ENCODE data around the gene APBA2. TPM values are rescaled to one million over a fixed set of nuclear protein-coding genes. Genes with fewer than 3 reads are reported as not detected.

APBA2 gene
- total RNA-seq, 1 donor from 2014 or later = 4.2 TPM

- no peaks in the 10 kb centered on the region for H3K36me3 ChIP-seq (ENCODE audit: control insufficient read depth in 3 of 3, insufficient read depth in 3 of 3, low read length in 3 of 3)
- peaks cover 8 to 25% (median 9%) of the 10 kb centered on the region in 3 donors for H3K27me3 ChIP-seq (ENCODE audit: control insufficient read depth in 3 of 3, insufficient read depth in 3 of 3, low read length in 3 of 3)
- H3K4me3 ChIP-seq (ENCODE audit: low read length in 3 of 3) = no peak overlapping the region
- no peak overlapping the region for H3K9ac ChIP-seq (ENCODE audit: low read depth in 1 of 3, low read length in 3 of 3)
- no peaks in the 10 kb centered on the region for H3K4me1 ChIP-seq (ENCODE audit: control insufficient read depth in 3 of 3, insufficient read depth in 3 of 3, low read length in 3 of 3)
- peaks cover 0 to under 1% (median 0%) of the 10 kb centered on the region in 3 donors for H3K9me3 ChIP-seq (ENCODE audit: control insufficient read depth in 3 of 3, low read length in 3 of 3)
- no peak overlapping the region for H3K27ac ChIP-seq (ENCODE audit: low read depth, low read length)
Measured at GRCh38 chr15:28952666-28953491, 67.1 kb downstream of the APBA2 start.

DNA sequence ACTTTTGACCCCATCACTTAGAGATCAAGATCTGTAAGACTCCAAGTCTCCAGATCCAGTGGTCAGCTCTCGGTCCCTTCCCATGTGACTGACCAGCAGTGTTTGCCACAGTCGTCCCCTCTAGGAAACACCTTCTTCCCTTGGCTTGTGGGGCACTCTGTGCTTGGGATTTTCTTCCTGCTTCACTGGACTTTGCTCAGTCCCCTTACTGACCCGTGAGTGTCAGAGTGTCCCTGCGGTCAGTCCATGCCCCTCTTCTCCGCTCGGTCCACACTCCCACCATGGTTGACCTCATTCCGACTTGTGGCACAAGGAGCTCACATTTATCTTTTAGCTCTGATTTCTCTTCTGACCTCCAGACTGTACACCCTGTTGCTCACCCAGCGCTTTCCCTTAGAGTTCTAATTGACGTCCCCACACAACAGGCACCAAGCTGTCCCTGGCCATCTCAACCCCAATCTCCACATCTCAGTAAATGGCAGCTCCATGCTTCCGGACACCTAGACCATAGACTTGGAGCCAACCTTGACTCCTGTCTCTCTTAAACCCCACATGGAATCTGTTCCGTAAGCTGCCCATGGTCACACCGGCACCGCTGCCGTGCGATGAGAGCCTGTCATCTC is 67.9 kb downstream of the APBA2 start:
- no peak overlapping the region for H3K9ac ChIP-seq (ENCODE audit: low read depth in 1 of 3, low read length in 3 of 3)
- no peak overlapping the region for H3K27ac ChIP-seq (ENCODE audit: low read depth, low read length)
- H3K9me3 ChIP-seq (ENCODE audit: control insufficient read depth in 3 of 3, low read length in 3 of 3) = peaks cover 0 to 2% (median 0%) of the 10 kb centered on the region in 3 donors
- H3K4me3 ChIP-seq (ENCODE audit: low read length in 3 of 3) = no peak overlapping the region
- H3K27me3 ChIP-seq (ENCODE audit: control insufficient read depth in 3 of 3, insufficient read depth in 3 of 3, low read length in 3 of 3) = peaks cover 8 to 24% (median 9%) of the 10 kb centered on the region in 3 donors
- no peaks in the 10 kb centered on the region for H3K4me1 ChIP-seq (ENCODE audit: control insufficient read depth in 3 of 3, insufficient read depth in 3 of 3, low read length in 3 of 3)
- H3K36me3 ChIP-seq (ENCODE audit: control insufficient read depth in 3 of 3, insufficient read depth in 3 of 3, low read length in 3 of 3) = no peaks in the 10 kb centered on the region

DNA sequence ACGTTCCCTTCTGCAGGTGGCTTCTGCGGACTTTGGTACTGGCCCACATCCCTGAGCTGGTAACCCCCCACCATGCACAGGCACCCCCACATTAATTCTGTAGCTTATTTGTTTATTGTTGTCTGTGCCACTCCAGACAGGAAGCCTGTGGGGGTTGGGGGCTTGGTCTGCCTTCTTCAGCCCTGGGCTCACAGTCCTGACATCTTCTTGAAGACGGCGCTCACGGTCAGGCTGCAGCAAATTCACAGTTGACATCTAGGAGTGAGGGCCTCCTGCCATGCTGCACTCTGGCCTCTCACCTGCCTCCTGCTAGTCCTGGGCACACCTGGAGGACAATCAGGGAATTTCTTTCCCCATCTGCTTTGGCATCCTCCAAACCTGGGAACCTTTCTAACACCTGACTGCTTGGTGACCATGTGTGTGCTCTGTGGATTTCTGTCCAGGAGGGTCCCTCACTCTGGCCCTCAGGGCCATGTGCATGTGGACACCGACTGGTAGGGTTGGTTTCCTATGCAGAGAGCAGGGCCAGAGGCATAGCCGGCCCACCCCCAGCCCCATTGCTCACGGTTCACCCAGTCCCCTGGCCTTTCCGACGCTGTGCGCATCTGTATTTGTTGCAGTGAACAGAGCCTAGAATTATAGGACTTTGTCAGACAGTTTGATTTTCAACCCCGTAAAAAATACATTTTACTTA is 68.8 kb downstream of the APBA2 start:
- H3K27ac ChIP-seq (ENCODE audit: low read depth, low read length) = no peak overlapping the region
- H3K9me3 ChIP-seq (ENCODE audit: control insufficient read depth in 3 of 3, low read length in 3 of 3) = peaks cover 0 to 2% (median 0%) of the 10 kb centered on the region in 3 donors
- peaks cover 8 to 21% (median 9%) of the 10 kb centered on the region in 3 donors for H3K27me3 ChIP-seq (ENCODE audit: control insufficient read depth in 3 of 3, insufficient read depth in 3 of 3, low read length in 3 of 3)
- H3K4me1 ChIP-seq (ENCODE audit: control insufficient read depth in 3 of 3, insufficient read depth in 3 of 3, low read length in 3 of 3) = no peaks in the 10 kb centered on the region
- H3K9ac ChIP-seq (ENCODE audit: low read depth in 1 of 3, low read length in 3 of 3) = no peak overlapping the region
- H3K36me3 ChIP-seq (ENCODE audit: control insufficient read depth in 3 of 3, insufficient read depth in 3 of 3, low read length in 3 of 3) = no peaks in the 10 kb centered on the region
- no peak overlapping the region for H3K4me3 ChIP-seq (ENCODE audit: low read length in 3 of 3)

DNA sequence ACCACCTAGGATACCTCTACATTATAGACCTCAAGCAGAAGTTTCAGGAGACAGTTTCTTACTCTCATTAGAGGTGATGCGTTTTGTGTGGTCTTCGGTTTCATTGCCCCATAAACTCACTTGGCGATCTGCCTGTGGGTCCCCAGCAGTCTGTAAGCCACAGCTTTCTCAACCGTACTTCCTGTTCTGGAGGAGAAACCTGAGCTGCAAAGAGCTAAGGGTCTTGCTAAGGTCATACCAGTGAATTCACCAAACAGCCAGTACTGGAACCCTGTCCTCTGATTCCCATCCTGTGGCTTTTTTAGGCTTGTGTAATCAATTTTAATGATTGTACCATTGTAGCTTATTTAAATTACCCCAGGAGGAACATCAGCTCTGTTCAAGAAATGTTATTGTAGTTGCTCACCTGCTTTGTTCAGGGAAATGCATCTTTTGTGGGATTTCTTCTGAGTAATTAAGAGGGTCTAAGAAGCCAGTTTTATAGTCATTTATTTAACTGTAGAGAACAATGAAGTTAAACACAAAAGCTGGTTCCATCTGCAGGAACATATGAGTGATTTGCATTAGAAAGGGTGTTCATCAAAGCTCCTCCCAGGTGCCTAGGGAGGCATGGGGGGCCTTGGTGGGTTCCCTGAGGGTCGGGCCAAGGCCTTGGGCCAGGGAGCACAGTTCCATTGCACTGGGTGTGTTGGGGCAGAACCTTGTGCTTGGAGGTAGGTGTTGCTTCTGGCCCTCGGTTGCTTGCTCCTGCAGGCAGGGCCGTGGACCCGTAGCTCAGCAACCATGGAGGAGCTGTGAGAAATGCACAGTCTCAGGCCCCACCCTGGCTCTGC is 69.6 kb downstream of the APBA2 start:
- H3K9me3 ChIP-seq (ENCODE audit: control insufficient read depth in 3 of 3, low read length in 3 of 3) = peaks cover 0 to 2% (median 0%) of the 10 kb centered on the region in 3 donors
- H3K9ac ChIP-seq (ENCODE audit: low read depth in 1 of 3, low read length in 3 of 3) = no peak overlapping the region
- no peaks in the 10 kb centered on the region for H3K36me3 ChIP-seq (ENCODE audit: control insufficient read depth in 3 of 3, insufficient read depth in 3 of 3, low read length in 3 of 3)
- no peak overlapping the region for H3K27ac ChIP-seq (ENCODE audit: low read depth, low read length)
- peaks cover 8 to 21% (median 9%) of the 10 kb centered on the region in 3 donors for H3K27me3 ChIP-seq (ENCODE audit: control insufficient read depth in 3 of 3, insufficient read depth in 3 of 3, low read length in 3 of 3)
- H3K4me1 ChIP-seq (ENCODE audit: control insufficient read depth in 3 of 3, insufficient read depth in 3 of 3, low read length in 3 of 3) = no peaks in the 10 kb centered on the region
- no peak overlapping the region for H3K4me3 ChIP-seq (ENCODE audit: low read length in 3 of 3)

DNA sequence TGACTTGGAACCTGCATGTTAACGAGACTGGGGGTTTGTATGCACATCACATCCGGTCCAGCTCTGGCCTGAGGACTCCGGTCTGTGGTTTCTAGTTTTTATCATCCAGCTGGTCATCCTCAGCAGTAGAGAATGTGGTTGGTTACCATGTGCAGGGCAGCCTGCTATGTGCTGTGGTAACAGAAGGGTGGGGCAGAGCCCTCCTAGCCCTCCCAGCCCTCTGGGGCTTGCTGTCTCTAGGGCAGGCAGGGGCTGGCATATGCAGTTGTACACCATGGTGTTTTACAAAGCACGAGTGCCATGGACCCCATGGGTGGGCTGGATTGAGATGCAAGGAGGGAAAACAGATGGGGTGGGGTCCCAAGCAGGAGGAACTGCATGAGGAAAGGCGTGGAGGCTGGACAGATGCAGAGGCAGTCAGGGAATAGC is 70.2 kb downstream of the APBA2 start:
- peaks cover 8 to 21% (median 9%) of the 10 kb centered on the region in 3 donors for H3K27me3 ChIP-seq (ENCODE audit: control insufficient read depth in 3 of 3, insufficient read depth in 3 of 3, low read length in 3 of 3)
- no peak overlapping the region for H3K4me3 ChIP-seq (ENCODE audit: low read length in 3 of 3)
- no peaks in the 10 kb centered on the region for H3K36me3 ChIP-seq (ENCODE audit: control insufficient read depth in 3 of 3, insufficient read depth in 3 of 3, low read length in 3 of 3)
- H3K9ac ChIP-seq (ENCODE audit: low read depth in 1 of 3, low read length in 3 of 3) = no peak overlapping the region
- H3K4me1 ChIP-seq (ENCODE audit: control insufficient read depth in 3 of 3, insufficient read depth in 3 of 3, low read length in 3 of 3) = no peaks in the 10 kb centered on the region
- H3K9me3 ChIP-seq (ENCODE audit: control insufficient read depth in 3 of 3, low read length in 3 of 3) = peaks cover 0 to 2% (median 0%) of the 10 kb centered on the region in 3 donors
- H3K27ac ChIP-seq (ENCODE audit: low read depth, low read length) = no peak overlapping the region

GRCh38 chr15:28956491-28956890 is 70.7 kb downstream of the APBA2 start:
- Histone ChIP-seq H3K27ac (ENCODE audit: low read depth, low read length) (no peak overlapping the region), H3K4me1 (ENCODE audit: control insufficient read depth in 3 of 3, insufficient read depth in 3 of 3, low read length in 3 of 3) (no peaks in the 10 kb centered on the region), H3K36me3 (ENCODE audit: control insufficient read depth in 3 of 3, insufficient read depth in 3 of 3, low read length in 3 of 3) (no peaks in the 10 kb centered on the region), H3K4me3 (ENCODE audit: low read length in 3 of 3) (no peak overlapping the region), H3K27me3 (ENCODE audit: control insufficient read depth in 3 of 3, insufficient read depth in 3 of 3, low read length in 3 of 3) (peaks cover 8 to 21% (median 9%) of the 10 kb centered on the region in 3 donors), H3K9ac (ENCODE audit: low read depth in 1 of 3, low read length in 3 of 3) (no peak overlapping the region), H3K9me3 (ENCODE audit: control insufficient read depth in 3 of 3, low read length in 3 of 3) (peaks cover 0 to 2% (median 0%) of the 10 kb centered on the region in 3 donors)

DNA sequence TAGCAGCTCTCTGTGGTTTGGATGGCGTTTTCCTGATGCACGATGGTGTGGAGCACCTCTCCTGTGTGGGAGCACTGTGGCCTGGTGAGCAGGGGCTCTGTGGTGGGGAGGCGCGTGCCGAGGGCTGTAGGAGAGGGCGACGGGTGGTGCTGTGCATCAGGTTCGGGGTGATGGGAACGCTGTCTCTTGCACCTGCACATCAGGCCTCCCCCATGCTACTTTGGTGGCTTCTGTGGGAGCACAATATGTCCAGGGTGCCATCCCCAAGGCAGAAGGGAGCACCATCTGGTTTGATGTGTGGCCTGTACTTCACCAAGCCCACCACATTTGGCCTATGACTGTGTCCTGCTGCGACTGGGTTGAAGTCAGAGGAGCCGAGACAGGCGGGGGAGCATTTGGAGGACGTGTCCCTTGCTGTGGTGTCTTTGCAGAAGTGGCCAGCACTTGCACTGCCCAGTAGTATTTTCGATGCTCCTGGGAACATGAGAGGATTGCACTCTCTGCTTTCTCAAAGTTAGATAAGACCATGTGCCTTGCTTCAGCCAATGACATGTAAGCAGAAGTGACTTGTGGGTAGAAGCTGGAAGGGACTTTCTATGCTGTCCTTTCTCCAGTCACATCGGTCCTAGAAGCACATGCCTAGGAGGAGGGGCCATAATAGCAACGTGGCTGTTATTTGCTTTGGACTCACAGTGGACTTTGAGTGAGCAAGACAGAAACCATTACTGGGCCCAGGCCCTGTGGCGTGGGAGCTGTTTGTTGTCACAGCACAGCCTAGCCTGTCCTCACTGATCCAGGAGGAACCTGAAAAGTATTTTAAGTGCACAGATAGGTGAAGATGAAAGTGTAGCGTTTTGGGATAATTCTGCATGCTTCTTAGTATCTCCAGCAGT is 72.1 kb downstream of the APBA2 start:
- H3K36me3 ChIP-seq (ENCODE audit: control insufficient read depth in 3 of 3, insufficient read depth in 3 of 3, low read length in 3 of 3) = no peaks in the 10 kb centered on the region
- H3K9me3 ChIP-seq (ENCODE audit: control insufficient read depth in 3 of 3, low read length in 3 of 3) = peaks cover 0 to 2% (median 0%) of the 10 kb centered on the region in 3 donors
- H3K27ac ChIP-seq (ENCODE audit: low read depth, low read length) = no peak overlapping the region
- H3K27me3 ChIP-seq (ENCODE audit: control insufficient read depth in 3 of 3, insufficient read depth in 3 of 3, low read length in 3 of 3) = peaks cover 8 to 21% (median 9%) of the 10 kb centered on the region in 3 donors
- H3K9ac ChIP-seq (ENCODE audit: low read depth in 1 of 3, low read length in 3 of 3) = no peak overlapping the region
- H3K4me1 ChIP-seq (ENCODE audit: control insufficient read depth in 3 of 3, insufficient read depth in 3 of 3, low read length in 3 of 3) = no peaks in the 10 kb centered on the region
- H3K4me3 ChIP-seq (ENCODE audit: low read length in 3 of 3) = no peak overlapping the region

- H3K36me3 ChIP-seq (ENCODE audit: control insufficient read depth in 3 of 3, insufficient read depth in 3 of 3, low read length in 3 of 3) = no peaks in the 10 kb centered on the region
- H3K4me1 ChIP-seq (ENCODE audit: control insufficient read depth in 3 of 3, insufficient read depth in 3 of 3, low read length in 3 of 3) = no peaks in the 10 kb centered on the region
- no peak overlapping the region for H3K4me3 ChIP-seq (ENCODE audit: low read length in 3 of 3)
- peaks cover 8 to 15% (median 9%) of the 10 kb centered on the region in 3 donors for H3K27me3 ChIP-seq (ENCODE audit: control insufficient read depth in 3 of 3, insufficient read depth in 3 of 3, low read length in 3 of 3)
- no peak overlapping the region for H3K9ac ChIP-seq (ENCODE audit: low read depth in 1 of 3, low read length in 3 of 3)
- H3K27ac ChIP-seq (ENCODE audit: low read depth, low read length) = no peak overlapping the region
- peaks cover 0 to 2% (median 0%) of the 10 kb centered on the region in 3 donors for H3K9me3 ChIP-seq (ENCODE audit: control insufficient read depth in 3 of 3, low read length in 3 of 3)
Measured at GRCh38 chr15:28959326-28959725, 73.6 kb downstream of the APBA2 start.
